GM23338 (cell line): ENCODE data around the gene MBOAT7. TPM values are rescaled to one million over a fixed set of nuclear protein-coding genes. Genes with fewer than 3 reads are reported as not detected.

Experiments used
- ATAC-seq: fragments of 200-7000 bp; cut with Tn5 transposase; 3 replicates; pipeline ENCODE4 v1.9.1; 2020
- DNase-seq: peaks from one replicate; pipeline ENCODE4 v3.0.0-alpha.2; 2015; ENCODE audit warnings: low spot score
- H2AFZ ChIP-seq: fragments of 200-600 bp; sonication (generic); 2 replicates; pipeline ENCODE4 v1.8.0; 2016; ENCODE audit warnings: antibody characterized with exemption, mild to moderate bottlenecking, moderate library complexity
- H3F3A ChIP-seq: fragments of 200-600 bp; sonication (generic); replicated peaks from 2 replicates; pipeline ENCODE4 v1.8.0; 2017; ENCODE audit warnings: antibody characterized with exemption, mixed run types, low read depth
- H3K27ac ChIP-seq: fragments of 200-600 bp; sonication (generic); 2 replicates; pipeline ENCODE4 v1.6.1; 2016; ENCODE audit warnings: low read depth
- H3K27me3 ChIP-seq: fragments of 200-600 bp; sonication (generic); 2 replicates; pipeline ENCODE4 v1.8.0; 2016; ENCODE audit warnings: mild to moderate bottlenecking, mixed run types, moderate library complexity; ENCODE audit not compliant: insufficient read depth
- H3K36me3 ChIP-seq: fragments of 200-600 bp; sonication (generic); 2 replicates; pipeline ENCODE4 v1.8.0; 2016; ENCODE audit warnings: mild to moderate bottlenecking; ENCODE audit not compliant: insufficient read depth
- H3K4me1 ChIP-seq: fragments of 200-600 bp; sonication (generic); 2 replicates; pipeline ENCODE4 v1.8.0; 2016; ENCODE audit warnings: mild to moderate bottlenecking, moderate library complexity; ENCODE audit not compliant: insufficient read depth
- H3K4me2 ChIP-seq: fragments of 200-600 bp; sonication (generic); 2 replicates; pipeline ENCODE4 v1.7.1; 2017; ENCODE audit warnings: mixed run types
- H3K4me3 ChIP-seq: fragments of 200-600 bp; sonication (generic); 2 replicates; pipeline ENCODE4 v1.6.1; 2016; ENCODE audit warnings: mixed run types
- H3K79me2 ChIP-seq: fragments of 200-600 bp; sonication (generic); replicated peaks from 2 replicates; pipeline ENCODE4 v1.8.0; 2017; ENCODE audit warnings: mild to moderate bottlenecking; ENCODE audit not compliant: insufficient read depth
- H3K9me2 ChIP-seq: fragments of 200-600 bp; sonication (generic); 2 replicates; pipeline ENCODE4 v1.8.0; 2017; ENCODE audit not compliant: insufficient read depth
- H4K20me1 ChIP-seq: fragments of 200-600 bp; sonication (generic); replicated peaks from 2 replicates; pipeline ENCODE4 v1.8.0; 2017; ENCODE audit warnings: mild to moderate bottlenecking; ENCODE audit not compliant: insufficient read depth
- H3K27ac Mint-ChIP-seq: 2 replicates; pipeline ENCODE4 v1.8.0; 2020; ENCODE audit warnings: inconsistent platforms, mild to moderate bottlenecking, moderate library complexity, mixed read lengths
- H3K27me3 Mint-ChIP-seq: 3 replicates; pipeline ENCODE4 v1.8.0; 2022; ENCODE audit warnings: low read depth, mild to moderate bottlenecking, moderate library complexity, mixed read lengths, inconsistent platforms; ENCODE audit not compliant: insufficient read depth, poor library complexity
- H3K36me3 Mint-ChIP-seq: 3 replicates; pipeline ENCODE4 v1.8.0; 2021; ENCODE audit warnings: low read depth, mild to moderate bottlenecking, inconsistent platforms, moderate library complexity, mixed read lengths
- H3K4me1 Mint-ChIP-seq: 3 replicates; pipeline ENCODE4 v1.8.0; 2020; ENCODE audit warnings: mild to moderate bottlenecking, inconsistent platforms, mixed read lengths
- H3K4me3 Mint-ChIP-seq: 3 replicates; pipeline ENCODE4 v1.8.0; 2021; ENCODE audit warnings: moderate library complexity, mild to moderate bottlenecking, inconsistent platforms, mixed read lengths
- H3K9me3 Mint-ChIP-seq: 3 replicates; pipeline ENCODE4 v1.8.0; 2020; ENCODE audit warnings: moderate library complexity, mild to moderate bottlenecking, inconsistent platforms, mixed read lengths
- CREB1 ChIP-seq: fragments of 250-450 bp; sonication (Bioruptor Pico); IDR thresholded peaks from 2 replicates; pipeline ENCODE4 v1.5.0; 2020; ENCODE audit warnings: low read depth, mild to moderate bottlenecking, moderate library complexity
- EZH2 ChIP-seq: fragments of 200-600 bp; sonication (generic); IDR thresholded peaks from one replicate; pipeline ENCODE4 v1.8.0; 2017; ENCODE audit warnings: antibody characterized with exemption, mild to moderate bottlenecking, low read depth; ENCODE audit not compliant: unreplicated experiment
- EZH2phosphoT487 ChIP-seq: fragments of 200-600 bp; sonication (generic); IDR thresholded peaks from one replicate; pipeline ENCODE4 v1.8.1; 2018; ENCODE audit warnings: antibody characterized with exemption; ENCODE audit not compliant: unreplicated experiment
- JUNB ChIP-seq: IDR thresholded peaks from one replicate; pipeline ENCODE4 v1.6.1; 2016; ENCODE audit warnings: antibody characterized with exemption; ENCODE audit not compliant: unreplicated experiment
- NANOG ChIP-seq: IDR thresholded peaks from 2 replicates; pipeline ENCODE4 v1.6.1; 2016; ENCODE audit warnings: antibody characterized with exemption, borderline replicate concordance
- POLR2AphosphoS5 ChIP-seq: IDR thresholded peaks from 2 replicates; pipeline ENCODE4 v1.6.1; 2016; ENCODE audit warnings: antibody characterized with exemption, low read depth
- STAT1 ChIP-seq: IDR thresholded peaks from one replicate; pipeline ENCODE4 v1.6.1; 2016; ENCODE audit warnings: antibody characterized with exemption; ENCODE audit not compliant: unreplicated experiment
- ZNF114 ChIP-seq: fragments of 250-450 bp; sonication (Bioruptor Pico); IDR thresholded peaks from 2 replicates; pipeline ENCODE4 v1.5.0; 2020; ENCODE audit warnings: mild to moderate bottlenecking, moderate library complexity
- ZNF331 ChIP-seq: fragments of 250-450 bp; sonication (Bioruptor Pico); IDR thresholded peaks from 2 replicates; pipeline ENCODE4 v1.5.0; 2020; ENCODE audit warnings: low read depth, mild to moderate bottlenecking, moderate library complexity
- polyA plus RNA-seq: library from polyadenylated mRNA; unstranded; fragments of >200 nt; fragmentation: Nextera tagmentation; extraction: Ambion mirVana; gene quantifications from 2 replicates; pipeline ENCODE4 v1.2.1, GENCODE V29; 2016
- total RNA-seq: library from RNA; depleted of rRNA; stranded (reverse); fragments of >200 nt; shearing (Covaris generic); gene quantifications from 2 replicates; pipeline ENCODE4 v1.2.3, GENCODE V29; 2014
- TF ChIP-seq, protein P1 (sequence below): fragments of 250-450 bp; sonication (Bioruptor Pico); IDR thresholded peaks from 2 replicates; pipeline ENCODE4 v1.5.0; 2020; ENCODE audit warnings: mild to moderate bottlenecking, moderate library complexity
- TF ChIP-seq, protein P2 (sequence below), 2 experiments: fragments of 200-600 bp in 1 of 2; sonication (generic) in 1 of 2; conservative IDR thresholded peaks; 2 replicates each; pipeline versions ENCODE4 v1.5.1 to v1.6.1; 2016 to 2017; ENCODE audit warnings: antibody characterized with exemption in 2 of 2, low read depth in 2 of 2, mild to moderate bottlenecking in 2 of 2, moderate library complexity in 1 of 2
- TF ChIP-seq, protein P3 (sequence below): IDR thresholded peaks from 2 replicates; pipeline ENCODE4 v1.6.1; 2016; ENCODE audit warnings: antibody characterized with exemption
- TF ChIP-seq, protein P4 (sequence below): IDR thresholded peaks from one replicate; pipeline ENCODE4 v1.6.1; 2018; ENCODE audit warnings: antibody characterized with exemption; ENCODE audit not compliant: unreplicated experiment

MBOAT7 gene
- total and polyA plus RNA-seq, 2 experiments from 2014 or later, result 77.8 to 184 TPM

DNA sequence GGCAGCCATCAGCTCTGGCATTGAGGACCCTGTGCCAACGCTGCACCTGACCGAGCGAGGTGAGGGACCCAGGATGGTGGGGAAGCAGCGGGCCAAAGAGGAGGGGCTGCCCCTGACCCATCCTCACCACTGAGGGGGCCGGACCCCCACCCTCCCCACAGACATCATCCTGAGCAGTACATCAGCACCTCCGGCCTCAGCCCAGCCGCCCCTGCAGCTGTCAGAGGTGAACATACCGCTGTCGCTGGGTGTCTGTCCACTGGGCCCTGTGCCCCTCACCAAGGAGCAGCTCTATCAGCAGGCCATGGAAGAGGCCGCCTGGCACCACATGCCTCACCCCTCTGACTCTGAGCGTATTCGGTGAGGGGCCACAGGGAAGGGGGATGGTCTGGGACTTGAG lies 37.1 kb downstream of the MBOAT7 start:
- no peak for DNase-seq
- Mint-ChIP-seq H3K4me1 (no peaks in the 10 kb centered on the region; the same call in 2 of the 3 replicates), H3K9me3 (no peaks in the 10 kb centered on the region; the same call in 2 of the 3 replicates), H3K36me3 (peaks cover 78% of the 10 kb centered on the region), H3K27me3 (peaks cover 17% of the 10 kb centered on the region), H3K4me3 (no peak overlapping the region), H3K27ac (no peak overlapping the region)
- no peaks in the 10 kb centered on the region for H3K9me2 ChIP-seq
- ATAC-seq, result no peak
- H3K4me2 ChIP-seq, result no peak overlapping the region
- H3K4me1 ChIP-seq, result no peaks in the 10 kb centered on the region
- peaks cover 15% of the 10 kb centered on the region; the same call in 1 of the 2 replicates for H4K20me1 ChIP-seq
- H3F3A ChIP-seq, result peaks cover 21% of the 10 kb centered on the region
- no peak overlapping the region for H2AFZ ChIP-seq
- H3K79me2 ChIP-seq, result no peaks in the 10 kb centered on the region
- no peak overlapping the region for H3K4me3 ChIP-seq
- peaks cover 27% of the 10 kb centered on the region for H3K36me3 ChIP-seq
- TF ChIP-seq, protein P1, sequence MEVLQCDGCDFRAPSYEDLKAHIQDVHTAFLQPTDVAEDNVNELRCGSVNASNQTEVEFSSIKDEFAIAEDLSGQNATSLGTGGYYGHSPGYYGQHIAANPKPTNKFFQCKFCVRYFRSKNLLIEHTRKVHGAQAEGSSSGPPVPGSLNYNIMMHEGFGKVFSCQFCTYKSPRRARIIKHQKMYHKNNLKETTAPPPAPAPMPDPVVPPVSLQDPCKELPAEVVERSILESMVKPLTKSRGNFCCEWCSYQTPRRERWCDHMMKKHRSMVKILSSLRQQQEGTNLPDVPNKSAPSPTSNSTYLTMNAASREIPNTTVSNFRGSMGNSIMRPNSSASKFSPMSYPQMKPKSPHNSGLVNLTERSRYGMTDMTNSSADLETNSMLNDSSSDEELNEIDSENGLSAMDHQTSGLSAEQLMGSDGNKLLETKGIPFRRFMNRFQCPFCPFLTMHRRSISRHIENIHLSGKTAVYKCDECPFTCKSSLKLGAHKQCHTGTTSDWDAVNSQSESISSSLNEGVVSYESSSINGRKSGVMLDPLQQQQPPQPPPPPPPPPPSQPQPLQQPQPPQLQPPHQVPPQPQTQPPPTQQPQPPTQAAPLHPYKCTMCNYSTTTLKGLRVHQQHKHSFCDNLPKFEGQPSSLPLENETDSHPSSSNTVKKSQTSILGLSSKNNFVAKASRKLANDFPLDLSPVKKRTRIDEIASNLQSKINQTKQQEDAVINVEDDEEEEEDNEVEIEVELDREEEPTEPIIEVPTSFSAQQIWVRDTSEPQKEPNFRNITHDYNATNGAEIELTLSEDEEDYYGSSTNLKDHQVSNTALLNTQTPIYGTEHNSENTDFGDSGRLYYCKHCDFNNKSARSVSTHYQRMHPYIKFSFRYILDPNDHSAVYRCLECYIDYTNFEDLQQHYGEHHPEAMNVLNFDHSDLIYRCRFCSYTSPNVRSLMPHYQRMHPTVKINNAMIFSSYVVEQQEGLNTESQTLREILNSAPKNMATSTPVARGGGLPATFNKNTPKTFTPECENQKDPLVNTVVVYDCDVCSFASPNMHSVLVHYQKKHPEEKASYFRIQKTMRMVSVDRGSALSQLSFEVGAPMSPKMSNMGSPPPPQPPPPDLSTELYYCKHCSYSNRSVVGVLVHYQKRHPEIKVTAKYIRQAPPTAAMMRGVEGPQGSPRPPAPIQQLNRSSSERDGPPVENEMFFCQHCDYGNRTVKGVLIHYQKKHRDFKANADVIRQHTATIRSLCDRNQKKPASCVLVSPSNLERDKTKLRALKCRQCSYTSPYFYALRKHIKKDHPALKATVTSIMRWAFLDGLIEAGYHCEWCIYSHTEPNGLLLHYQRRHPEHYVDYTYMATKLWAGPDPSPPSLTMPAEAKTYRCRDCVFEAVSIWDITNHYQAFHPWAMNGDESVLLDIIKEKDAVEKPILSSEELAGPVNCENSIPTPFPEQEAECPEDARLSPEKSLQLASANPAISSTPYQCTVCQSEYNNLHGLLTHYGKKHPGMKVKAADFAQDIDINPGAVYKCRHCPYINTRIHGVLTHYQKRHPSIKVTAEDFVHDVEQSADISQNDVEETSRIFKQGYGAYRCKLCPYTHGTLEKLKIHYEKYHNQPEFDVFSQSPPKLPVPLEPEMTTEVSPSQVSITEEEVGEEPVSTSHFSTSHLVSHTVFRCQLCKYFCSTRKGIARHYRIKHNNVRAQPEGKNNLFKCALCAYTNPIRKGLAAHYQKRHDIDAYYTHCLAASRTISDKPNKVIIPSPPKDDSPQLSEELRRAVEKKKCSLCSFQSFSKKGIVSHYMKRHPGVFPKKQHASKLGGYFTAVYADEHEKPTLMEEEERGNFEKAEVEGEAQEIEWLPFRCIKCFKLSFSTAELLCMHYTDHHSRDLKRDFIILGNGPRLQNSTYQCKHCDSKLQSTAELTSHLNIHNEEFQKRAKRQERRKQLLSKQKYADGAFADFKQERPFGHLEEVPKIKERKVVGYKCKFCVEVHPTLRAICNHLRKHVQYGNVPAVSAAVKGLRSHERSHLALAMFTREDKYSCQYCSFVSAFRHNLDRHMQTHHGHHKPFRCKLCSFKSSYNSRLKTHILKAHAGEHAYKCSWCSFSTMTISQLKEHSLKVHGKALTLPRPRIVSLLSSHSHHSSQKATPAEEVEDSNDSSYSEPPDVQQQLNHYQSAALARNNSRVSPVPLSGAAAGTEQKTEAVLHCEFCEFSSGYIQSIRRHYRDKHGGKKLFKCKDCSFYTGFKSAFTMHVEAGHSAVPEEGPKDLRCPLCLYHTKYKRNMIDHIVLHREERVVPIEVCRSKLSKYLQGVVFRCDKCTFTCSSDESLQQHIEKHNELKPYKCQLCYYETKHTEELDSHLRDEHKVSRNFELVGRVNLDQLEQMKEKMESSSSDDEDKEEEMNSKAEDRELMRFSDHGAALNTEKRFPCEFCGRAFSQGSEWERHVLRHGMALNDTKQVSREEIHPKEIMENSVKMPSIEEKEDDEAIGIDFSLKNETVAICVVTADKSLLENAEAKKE (CRISPR knock-in tag), result no peak
- no peak for TF ChIP-seq EZH2phosphoT487
- TF ChIP-seq CREB1, result no peak
- TF ChIP-seq EZH2, result no peak
- TF ChIP-seq, protein P2, sequence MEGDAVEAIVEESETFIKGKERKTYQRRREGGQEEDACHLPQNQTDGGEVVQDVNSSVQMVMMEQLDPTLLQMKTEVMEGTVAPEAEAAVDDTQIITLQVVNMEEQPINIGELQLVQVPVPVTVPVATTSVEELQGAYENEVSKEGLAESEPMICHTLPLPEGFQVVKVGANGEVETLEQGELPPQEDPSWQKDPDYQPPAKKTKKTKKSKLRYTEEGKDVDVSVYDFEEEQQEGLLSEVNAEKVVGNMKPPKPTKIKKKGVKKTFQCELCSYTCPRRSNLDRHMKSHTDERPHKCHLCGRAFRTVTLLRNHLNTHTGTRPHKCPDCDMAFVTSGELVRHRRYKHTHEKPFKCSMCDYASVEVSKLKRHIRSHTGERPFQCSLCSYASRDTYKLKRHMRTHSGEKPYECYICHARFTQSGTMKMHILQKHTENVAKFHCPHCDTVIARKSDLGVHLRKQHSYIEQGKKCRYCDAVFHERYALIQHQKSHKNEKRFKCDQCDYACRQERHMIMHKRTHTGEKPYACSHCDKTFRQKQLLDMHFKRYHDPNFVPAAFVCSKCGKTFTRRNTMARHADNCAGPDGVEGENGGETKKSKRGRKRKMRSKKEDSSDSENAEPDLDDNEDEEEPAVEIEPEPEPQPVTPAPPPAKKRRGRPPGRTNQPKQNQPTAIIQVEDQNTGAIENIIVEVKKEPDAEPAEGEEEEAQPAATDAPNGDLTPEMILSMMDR (conservative IDR thresholded peaks at IDR 0.05; ENCODE audit: low read depth in 2 of 2), result no peak
- TF ChIP-seq ZNF114 (CRISPR knock-in tag), result no peak
- TF ChIP-seq, protein P3, sequence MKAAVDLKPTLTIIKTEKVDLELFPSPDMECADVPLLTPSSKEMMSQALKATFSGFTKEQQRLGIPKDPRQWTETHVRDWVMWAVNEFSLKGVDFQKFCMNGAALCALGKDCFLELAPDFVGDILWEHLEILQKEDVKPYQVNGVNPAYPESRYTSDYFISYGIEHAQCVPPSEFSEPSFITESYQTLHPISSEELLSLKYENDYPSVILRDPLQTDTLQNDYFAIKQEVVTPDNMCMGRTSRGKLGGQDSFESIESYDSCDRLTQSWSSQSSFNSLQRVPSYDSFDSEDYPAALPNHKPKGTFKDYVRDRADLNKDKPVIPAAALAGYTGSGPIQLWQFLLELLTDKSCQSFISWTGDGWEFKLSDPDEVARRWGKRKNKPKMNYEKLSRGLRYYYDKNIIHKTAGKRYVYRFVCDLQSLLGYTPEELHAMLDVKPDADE, result no peak
- TF ChIP-seq, protein P4, sequence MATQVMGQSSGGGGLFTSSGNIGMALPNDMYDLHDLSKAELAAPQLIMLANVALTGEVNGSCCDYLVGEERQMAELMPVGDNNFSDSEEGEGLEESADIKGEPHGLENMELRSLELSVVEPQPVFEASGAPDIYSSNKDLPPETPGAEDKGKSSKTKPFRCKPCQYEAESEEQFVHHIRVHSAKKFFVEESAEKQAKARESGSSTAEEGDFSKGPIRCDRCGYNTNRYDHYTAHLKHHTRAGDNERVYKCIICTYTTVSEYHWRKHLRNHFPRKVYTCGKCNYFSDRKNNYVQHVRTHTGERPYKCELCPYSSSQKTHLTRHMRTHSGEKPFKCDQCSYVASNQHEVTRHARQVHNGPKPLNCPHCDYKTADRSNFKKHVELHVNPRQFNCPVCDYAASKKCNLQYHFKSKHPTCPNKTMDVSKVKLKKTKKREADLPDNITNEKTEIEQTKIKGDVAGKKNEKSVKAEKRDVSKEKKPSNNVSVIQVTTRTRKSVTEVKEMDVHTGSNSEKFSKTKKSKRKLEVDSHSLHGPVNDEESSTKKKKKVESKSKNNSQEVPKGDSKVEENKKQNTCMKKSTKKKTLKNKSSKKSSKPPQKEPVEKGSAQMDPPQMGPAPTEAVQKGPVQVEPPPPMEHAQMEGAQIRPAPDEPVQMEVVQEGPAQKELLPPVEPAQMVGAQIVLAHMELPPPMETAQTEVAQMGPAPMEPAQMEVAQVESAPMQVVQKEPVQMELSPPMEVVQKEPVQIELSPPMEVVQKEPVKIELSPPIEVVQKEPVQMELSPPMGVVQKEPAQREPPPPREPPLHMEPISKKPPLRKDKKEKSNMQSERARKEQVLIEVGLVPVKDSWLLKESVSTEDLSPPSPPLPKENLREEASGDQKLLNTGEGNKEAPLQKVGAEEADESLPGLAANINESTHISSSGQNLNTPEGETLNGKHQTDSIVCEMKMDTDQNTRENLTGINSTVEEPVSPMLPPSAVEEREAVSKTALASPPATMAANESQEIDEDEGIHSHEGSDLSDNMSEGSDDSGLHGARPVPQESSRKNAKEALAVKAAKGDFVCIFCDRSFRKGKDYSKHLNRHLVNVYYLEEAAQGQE, result no peak
- TF ChIP-seq STAT1, result no peak
- no peak for TF ChIP-seq ZNF331 (CRISPR knock-in tag)
- TF ChIP-seq POLR2AphosphoS5, result no peak
- TF ChIP-seq NANOG, result no peak
- TF ChIP-seq JUNB, result no peak
- no peak overlapping the region for H3K27ac ChIP-seq
- no peaks in the 10 kb centered on the region for H3K27me3 ChIP-seq
